Ovary (tissue), 3 donors: ENCODE measurements around the gene THRA.

Source experiments
- POLR2A ChIP-seq: fragments of 450-650 bp; IDR thresholded peaks from one replicate; pipeline ENCODE4 v1.6.1; 2017; ENCODE audit warnings: antibody characterized with exemption, mild to moderate bottlenecking, moderate library complexity
- TF ChIP-seq, protein P1 (sequence below), 3 donors: fragments of 450-650 bp in 2 of 3; fragments of 200-600 bp in 1 of 3; IDR thresholded peaks; one replicate each; pipeline versions ENCODE4 v1.5.1 to v1.8.0; 2016 to 2022; ENCODE audit warnings: antibody characterized with exemption in 3 of 3, mild to moderate bottlenecking in 1 of 3
- donor health status: DM: no; HTN: no; CAD: no.

DNA sequence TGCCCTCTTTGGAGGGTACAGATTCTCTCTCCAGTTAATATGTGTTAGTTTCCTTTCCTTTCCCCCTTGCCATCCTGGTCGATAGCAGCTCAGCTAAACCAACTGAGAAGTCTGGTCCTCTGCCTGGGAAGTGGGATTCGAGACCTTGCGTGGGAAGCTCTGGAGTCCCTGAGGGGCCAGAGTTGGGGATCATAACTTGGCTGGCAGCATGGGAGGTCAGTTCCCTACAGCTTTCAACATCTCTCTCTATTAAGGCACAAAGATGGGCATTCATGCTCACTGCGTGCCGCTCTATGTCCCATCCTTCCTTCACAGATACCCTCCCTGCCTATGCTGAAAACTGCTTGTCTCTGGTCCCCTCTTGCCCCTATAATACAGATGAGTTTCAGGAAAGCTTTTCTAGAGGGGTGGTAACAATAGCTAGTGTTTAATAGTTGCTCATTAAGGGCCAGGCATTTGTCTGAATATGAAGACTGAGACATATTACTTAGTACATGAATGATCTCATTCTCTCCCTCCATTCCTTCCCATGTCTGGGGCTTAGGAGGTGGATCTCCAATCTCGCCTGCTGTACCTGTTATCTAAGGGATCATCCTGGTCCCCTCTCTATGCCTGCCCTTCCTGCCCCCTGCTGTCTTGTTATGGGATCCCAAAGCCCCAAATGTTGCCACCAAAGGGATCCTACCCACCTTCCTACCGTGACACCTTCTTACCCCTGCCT is 10.8 kb downstream of the THRA start:
- TF ChIP-seq POLR2A, result no peak
- TF ChIP-seq, protein P1, sequence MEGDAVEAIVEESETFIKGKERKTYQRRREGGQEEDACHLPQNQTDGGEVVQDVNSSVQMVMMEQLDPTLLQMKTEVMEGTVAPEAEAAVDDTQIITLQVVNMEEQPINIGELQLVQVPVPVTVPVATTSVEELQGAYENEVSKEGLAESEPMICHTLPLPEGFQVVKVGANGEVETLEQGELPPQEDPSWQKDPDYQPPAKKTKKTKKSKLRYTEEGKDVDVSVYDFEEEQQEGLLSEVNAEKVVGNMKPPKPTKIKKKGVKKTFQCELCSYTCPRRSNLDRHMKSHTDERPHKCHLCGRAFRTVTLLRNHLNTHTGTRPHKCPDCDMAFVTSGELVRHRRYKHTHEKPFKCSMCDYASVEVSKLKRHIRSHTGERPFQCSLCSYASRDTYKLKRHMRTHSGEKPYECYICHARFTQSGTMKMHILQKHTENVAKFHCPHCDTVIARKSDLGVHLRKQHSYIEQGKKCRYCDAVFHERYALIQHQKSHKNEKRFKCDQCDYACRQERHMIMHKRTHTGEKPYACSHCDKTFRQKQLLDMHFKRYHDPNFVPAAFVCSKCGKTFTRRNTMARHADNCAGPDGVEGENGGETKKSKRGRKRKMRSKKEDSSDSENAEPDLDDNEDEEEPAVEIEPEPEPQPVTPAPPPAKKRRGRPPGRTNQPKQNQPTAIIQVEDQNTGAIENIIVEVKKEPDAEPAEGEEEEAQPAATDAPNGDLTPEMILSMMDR (IDR thresholded peaks at IDR 0.05), result no peak
